ENCODE measurements around the gene SPINK9. TPM values are rescaled to one million over a fixed set of nuclear protein-coding genes. Genes with fewer than 3 reads are reported as not detected.
A peak's percentile ranks its signal among the peaks of the same experiment; 100 is the strongest.

The SPINK9 gene
- total RNA-seq, 2 donors from 2014 or later, result not detected

DNA sequence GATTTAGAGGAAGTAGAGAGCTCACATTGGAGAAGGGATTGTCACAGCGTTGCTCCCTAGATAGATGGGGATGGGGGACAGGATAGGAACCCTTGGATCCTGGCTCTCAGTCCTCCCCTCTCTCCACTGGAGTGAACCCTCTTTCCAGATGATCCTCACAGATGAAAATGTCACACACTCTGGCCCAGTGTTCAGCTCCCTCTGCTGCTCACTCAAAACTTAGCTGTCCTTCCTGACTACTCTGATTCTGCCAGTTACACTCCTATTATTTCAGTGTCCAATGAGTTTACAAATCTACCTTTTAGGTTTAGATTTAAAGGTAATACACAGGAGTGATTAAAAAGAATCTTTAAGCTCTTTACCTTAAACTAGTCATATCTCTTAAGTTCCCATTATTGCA is 28.9 kb upstream of the SPINK9 start:
- no peak overlapping the region for H3K4me3 Mint-ChIP-seq
- DNase-seq, result no peak
- H3K36me3 Mint-ChIP-seq (ENCODE audit: low read depth), result no peaks in the 10 kb centered on the region
- no peaks in the 10 kb centered on the region for H3K4me1 ChIP-seq (ENCODE audit: control insufficient read depth, insufficient read depth, low read length)
- H3K4me3 ChIP-seq (ENCODE audit: low read length), result no peak overlapping the region
- peaks cover 17% of the 10 kb centered on the region for H3K9me3 ChIP-seq (ENCODE audit: control insufficient read depth, low read length)
- H3K27me3 Mint-ChIP-seq (ENCODE audit: insufficient read depth), result peaks cover 3% of the 10 kb centered on the region
- H3K9me3 Mint-ChIP-seq, result peaks cover 10% of the 10 kb centered on the region
- H3K9ac ChIP-seq (ENCODE audit: extremely low read depth, low read length, poor library complexity, severe bottlenecking), result no peak overlapping the region
- no peaks in the 10 kb centered on the region for H3K27me3 ChIP-seq (ENCODE audit: control insufficient read depth, insufficient read depth, low read length, poor library complexity, severe bottlenecking)
- H3K27ac Mint-ChIP-seq, result no peak overlapping the region
- H3K36me3 ChIP-seq (ENCODE audit: control insufficient read depth, insufficient read depth, low read length), result no peaks in the 10 kb centered on the region
- 100% methylated on average over 1 of the region's 1 CpG; no CpG with 5 or more reads in 1 of the 2 experiments for WGBS, 2 experiments (ENCODE audit: insufficient coverage in 1 of 2, insufficient read length in 1 of 2)
- peaks cover 9% of the 10 kb centered on the region for H3K4me1 Mint-ChIP-seq
- TF ChIP-seq, protein P1, sequence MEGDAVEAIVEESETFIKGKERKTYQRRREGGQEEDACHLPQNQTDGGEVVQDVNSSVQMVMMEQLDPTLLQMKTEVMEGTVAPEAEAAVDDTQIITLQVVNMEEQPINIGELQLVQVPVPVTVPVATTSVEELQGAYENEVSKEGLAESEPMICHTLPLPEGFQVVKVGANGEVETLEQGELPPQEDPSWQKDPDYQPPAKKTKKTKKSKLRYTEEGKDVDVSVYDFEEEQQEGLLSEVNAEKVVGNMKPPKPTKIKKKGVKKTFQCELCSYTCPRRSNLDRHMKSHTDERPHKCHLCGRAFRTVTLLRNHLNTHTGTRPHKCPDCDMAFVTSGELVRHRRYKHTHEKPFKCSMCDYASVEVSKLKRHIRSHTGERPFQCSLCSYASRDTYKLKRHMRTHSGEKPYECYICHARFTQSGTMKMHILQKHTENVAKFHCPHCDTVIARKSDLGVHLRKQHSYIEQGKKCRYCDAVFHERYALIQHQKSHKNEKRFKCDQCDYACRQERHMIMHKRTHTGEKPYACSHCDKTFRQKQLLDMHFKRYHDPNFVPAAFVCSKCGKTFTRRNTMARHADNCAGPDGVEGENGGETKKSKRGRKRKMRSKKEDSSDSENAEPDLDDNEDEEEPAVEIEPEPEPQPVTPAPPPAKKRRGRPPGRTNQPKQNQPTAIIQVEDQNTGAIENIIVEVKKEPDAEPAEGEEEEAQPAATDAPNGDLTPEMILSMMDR (conservative IDR thresholded peaks at IDR 0.05), result peak; percentile 31
- H3K27ac ChIP-seq (ENCODE audit: low read depth, low read length), result no peak overlapping the region

DNA sequence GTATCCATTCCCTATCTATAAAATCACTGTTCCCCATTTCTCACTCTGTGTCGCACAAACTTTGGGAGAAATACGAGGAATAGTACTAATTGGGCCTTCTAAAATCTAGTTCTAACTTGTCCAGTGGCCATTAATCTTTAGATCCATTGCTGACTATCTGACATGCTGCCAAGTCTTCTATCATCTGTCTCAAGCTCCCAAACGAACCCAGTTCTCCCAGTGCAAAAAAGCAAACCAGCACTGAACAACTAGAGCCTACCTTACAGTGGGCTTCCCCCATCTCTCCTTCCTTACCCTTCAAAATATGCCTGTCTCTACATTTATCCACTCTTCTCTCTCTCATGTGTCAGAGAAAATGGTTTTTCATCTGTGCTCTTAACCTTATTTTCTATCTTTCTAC is 26.3 kb upstream of the SPINK9 start:
- Mint-ChIP-seq H3K27me3 (ENCODE audit: insufficient read depth) (peaks cover 7% of the 10 kb centered on the region), H3K36me3 (ENCODE audit: low read depth) (no peaks in the 10 kb centered on the region), H3K4me3 (no peak overlapping the region), H3K27ac (no peak overlapping the region), H3K4me1 (peaks cover 9% of the 10 kb centered on the region), H3K9me3 (peaks cover 10% of the 10 kb centered on the region)
- H3K27me3 ChIP-seq (ENCODE audit: control insufficient read depth, insufficient read depth, low read length, poor library complexity, severe bottlenecking), result no peaks in the 10 kb centered on the region
- DNase-seq, result no peak
- H3K9me3 ChIP-seq (ENCODE audit: control insufficient read depth, low read length), result peaks cover 17% of the 10 kb centered on the region
- H3K9ac ChIP-seq (ENCODE audit: extremely low read depth, low read length, poor library complexity, severe bottlenecking), result no peak overlapping the region
- TF ChIP-seq, protein P1 (conservative IDR thresholded peaks at IDR 0.05), result no peak
- no peaks in the 10 kb centered on the region for H3K4me1 ChIP-seq (ENCODE audit: control insufficient read depth, insufficient read depth, low read length)
- no peak overlapping the region for H3K4me3 ChIP-seq (ENCODE audit: low read length)
- WGBS, 2 experiments (ENCODE audit: insufficient coverage in 1 of 2, insufficient read length in 1 of 2), result 78 to 87% methylated on average over 3 of the region's 3 CpGs
- H3K36me3 ChIP-seq (ENCODE audit: control insufficient read depth, insufficient read depth, low read length), result no peaks in the 10 kb centered on the region
- no peak overlapping the region for H3K27ac ChIP-seq (ENCODE audit: low read depth, low read length)

DNA sequence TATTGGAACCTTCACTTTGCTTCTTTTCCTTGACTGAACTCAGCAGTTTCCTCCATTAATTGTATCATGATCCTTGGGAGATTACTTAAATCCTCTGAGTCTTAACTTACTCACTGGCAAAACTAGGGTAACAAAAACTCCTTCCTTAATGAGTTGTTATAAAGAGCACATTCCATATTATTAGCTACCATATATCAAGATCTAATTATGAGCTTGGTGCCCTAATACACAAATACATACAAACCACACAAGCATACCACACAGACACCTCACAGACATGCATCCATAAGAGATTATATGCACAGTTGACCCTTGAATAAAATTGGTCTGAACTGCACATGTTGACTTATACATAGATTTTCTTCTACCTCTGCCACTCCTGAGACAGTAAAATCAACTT is 25.6 kb upstream of the SPINK9 start:
- DNase-seq, result no peak
- no peaks in the 10 kb centered on the region for H3K4me1 ChIP-seq (ENCODE audit: control insufficient read depth, insufficient read depth, low read length)
- no peaks in the 10 kb centered on the region for H3K36me3 Mint-ChIP-seq (ENCODE audit: low read depth)
- H3K27ac ChIP-seq (ENCODE audit: low read depth, low read length), result no peak overlapping the region
- peaks cover 7% of the 10 kb centered on the region for H3K27me3 Mint-ChIP-seq (ENCODE audit: insufficient read depth)
- no peaks in the 10 kb centered on the region for H3K36me3 ChIP-seq (ENCODE audit: control insufficient read depth, insufficient read depth, low read length)
- H3K4me3 ChIP-seq (ENCODE audit: low read length), result no peak overlapping the region
- H3K4me1 Mint-ChIP-seq, result peaks cover 9% of the 10 kb centered on the region
- no peak overlapping the region for H3K9ac ChIP-seq (ENCODE audit: extremely low read depth, low read length, poor library complexity, severe bottlenecking)
- no peak overlapping the region for H3K27ac Mint-ChIP-seq
- peaks cover 17% of the 10 kb centered on the region for H3K9me3 ChIP-seq (ENCODE audit: control insufficient read depth, low read length)
- no peaks in the 10 kb centered on the region for H3K27me3 ChIP-seq (ENCODE audit: control insufficient read depth, insufficient read depth, low read length, poor library complexity, severe bottlenecking)
- no peak overlapping the region for H3K4me3 Mint-ChIP-seq
- peaks cover 10% of the 10 kb centered on the region for H3K9me3 Mint-ChIP-seq
- TF ChIP-seq, protein P1 (conservative IDR thresholded peaks at IDR 0.05), result no peak

Data from endodermal cell (in vitro differentiated cells).